ENCODE measurements around the gene PEX1.

The PEX1 gene

GRCh38 chr7:92527300-92528187 lies 776 bp downstream of the PEX1 start:
- DNase-seq (ENCODE audit: low read depth): no peak
- peak; percentile 21 for TF ChIP-seq CTCF (conservative IDR thresholded peaks at IDR 0.05; ENCODE audit: low read depth, low read length)
- H3K4me3 ChIP-seq (ENCODE audit: low read length): peak overlapping the region; percentile 83

- H3K4me3 ChIP-seq (ENCODE audit: low read length): no peak overlapping the region
- TF ChIP-seq CTCF (conservative IDR thresholded peaks at IDR 0.05; ENCODE audit: low read depth, low read length): no peak
- no peak for DNase-seq (ENCODE audit: low read depth)
Observed at GRCh38 chr7:92523110-92523509, 5.2 kb downstream of the PEX1 start.

- DNase-seq (ENCODE audit: low read depth): no peak
- no peak for TF ChIP-seq CTCF (conservative IDR thresholded peaks at IDR 0.05; ENCODE audit: low read depth, low read length)
- H3K4me3 ChIP-seq (ENCODE audit: low read length): no peak overlapping the region
Observed at GRCh38 chr7:92520024-92520423, 8.3 kb downstream of the PEX1 start.

GRCh38 chr7:92517631-92518030 lies 10.7 kb downstream of the PEX1 start:
- no peak for DNase-seq (ENCODE audit: low read depth)
- no peak overlapping the region for H3K4me3 ChIP-seq (ENCODE audit: low read length)
- TF ChIP-seq CTCF (conservative IDR thresholded peaks at IDR 0.05; ENCODE audit: low read depth, low read length): no peak

- H3K4me3 ChIP-seq (ENCODE audit: low read length): no peak overlapping the region
- no peak for TF ChIP-seq CTCF (conservative IDR thresholded peaks at IDR 0.05; ENCODE audit: low read depth, low read length)
- no peak for DNase-seq (ENCODE audit: low read depth)
Observed at GRCh38 chr7:92513167-92513902, 15.0 kb downstream of the PEX1 start.

- no peak for DNase-seq (ENCODE audit: low read depth)
- no peak overlapping the region for H3K4me3 ChIP-seq (ENCODE audit: low read length)
- no peak for TF ChIP-seq CTCF (conservative IDR thresholded peaks at IDR 0.05; ENCODE audit: low read depth, low read length)
Observed at GRCh38 chr7:92508946-92509345, 19.4 kb downstream of the PEX1 start.

All from retinal pigment epithelial cell (primary cell).